ENCODE results near the gene YDJC. TPM values are rescaled to one million over a fixed set of nuclear protein-coding genes. Genes with fewer than 3 reads are reported as not detected.

The YDJC gene
- total and polyA plus RNA-seq, 2 of the 8 experiments (the other 6 are each of a cell fraction or from before 2014, with no cell fraction given): 36.7 to 45.2 TPM

DNA sequence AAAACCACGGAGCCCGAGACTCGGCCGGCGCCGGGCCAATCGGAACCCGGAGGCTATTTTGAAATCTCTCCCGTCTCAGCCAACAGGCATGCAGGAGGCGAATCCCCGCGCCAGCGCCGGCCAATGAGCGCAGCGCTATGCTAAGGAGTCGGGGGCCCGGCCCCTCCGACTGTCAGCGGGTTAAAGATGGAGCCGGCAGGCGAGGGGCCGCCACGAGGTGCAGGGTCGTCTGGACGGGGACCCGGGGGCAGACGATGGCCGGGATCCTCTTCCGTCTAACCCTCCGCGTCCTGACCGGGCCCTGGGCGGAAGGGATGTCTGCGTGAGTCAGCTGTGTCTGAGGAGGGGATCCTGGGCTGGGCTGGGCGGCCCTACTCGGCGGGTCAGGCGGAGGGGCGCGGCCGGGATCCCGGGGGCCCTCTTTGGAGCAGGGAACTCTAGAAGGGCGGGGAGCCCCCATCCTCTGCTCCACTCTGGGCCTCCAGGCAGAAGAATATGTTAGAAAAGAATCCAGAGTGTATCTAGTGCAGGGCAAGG, 22.3 kb upstream of the YDJC start (continued):
- TF ChIP-seq, protein P1, sequence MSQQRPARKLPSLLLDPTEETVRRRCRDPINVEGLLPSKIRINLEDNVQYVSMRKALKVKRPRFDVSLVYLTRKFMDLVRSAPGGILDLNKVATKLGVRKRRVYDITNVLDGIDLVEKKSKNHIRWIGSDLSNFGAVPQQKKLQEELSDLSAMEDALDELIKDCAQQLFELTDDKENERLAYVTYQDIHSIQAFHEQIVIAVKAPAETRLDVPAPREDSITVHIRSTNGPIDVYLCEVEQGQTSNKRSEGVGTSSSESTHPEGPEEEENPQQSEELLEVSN (IDR thresholded peaks at IDR 0.05): peak; percentile 74
- TF ChIP-seq, protein P2, sequence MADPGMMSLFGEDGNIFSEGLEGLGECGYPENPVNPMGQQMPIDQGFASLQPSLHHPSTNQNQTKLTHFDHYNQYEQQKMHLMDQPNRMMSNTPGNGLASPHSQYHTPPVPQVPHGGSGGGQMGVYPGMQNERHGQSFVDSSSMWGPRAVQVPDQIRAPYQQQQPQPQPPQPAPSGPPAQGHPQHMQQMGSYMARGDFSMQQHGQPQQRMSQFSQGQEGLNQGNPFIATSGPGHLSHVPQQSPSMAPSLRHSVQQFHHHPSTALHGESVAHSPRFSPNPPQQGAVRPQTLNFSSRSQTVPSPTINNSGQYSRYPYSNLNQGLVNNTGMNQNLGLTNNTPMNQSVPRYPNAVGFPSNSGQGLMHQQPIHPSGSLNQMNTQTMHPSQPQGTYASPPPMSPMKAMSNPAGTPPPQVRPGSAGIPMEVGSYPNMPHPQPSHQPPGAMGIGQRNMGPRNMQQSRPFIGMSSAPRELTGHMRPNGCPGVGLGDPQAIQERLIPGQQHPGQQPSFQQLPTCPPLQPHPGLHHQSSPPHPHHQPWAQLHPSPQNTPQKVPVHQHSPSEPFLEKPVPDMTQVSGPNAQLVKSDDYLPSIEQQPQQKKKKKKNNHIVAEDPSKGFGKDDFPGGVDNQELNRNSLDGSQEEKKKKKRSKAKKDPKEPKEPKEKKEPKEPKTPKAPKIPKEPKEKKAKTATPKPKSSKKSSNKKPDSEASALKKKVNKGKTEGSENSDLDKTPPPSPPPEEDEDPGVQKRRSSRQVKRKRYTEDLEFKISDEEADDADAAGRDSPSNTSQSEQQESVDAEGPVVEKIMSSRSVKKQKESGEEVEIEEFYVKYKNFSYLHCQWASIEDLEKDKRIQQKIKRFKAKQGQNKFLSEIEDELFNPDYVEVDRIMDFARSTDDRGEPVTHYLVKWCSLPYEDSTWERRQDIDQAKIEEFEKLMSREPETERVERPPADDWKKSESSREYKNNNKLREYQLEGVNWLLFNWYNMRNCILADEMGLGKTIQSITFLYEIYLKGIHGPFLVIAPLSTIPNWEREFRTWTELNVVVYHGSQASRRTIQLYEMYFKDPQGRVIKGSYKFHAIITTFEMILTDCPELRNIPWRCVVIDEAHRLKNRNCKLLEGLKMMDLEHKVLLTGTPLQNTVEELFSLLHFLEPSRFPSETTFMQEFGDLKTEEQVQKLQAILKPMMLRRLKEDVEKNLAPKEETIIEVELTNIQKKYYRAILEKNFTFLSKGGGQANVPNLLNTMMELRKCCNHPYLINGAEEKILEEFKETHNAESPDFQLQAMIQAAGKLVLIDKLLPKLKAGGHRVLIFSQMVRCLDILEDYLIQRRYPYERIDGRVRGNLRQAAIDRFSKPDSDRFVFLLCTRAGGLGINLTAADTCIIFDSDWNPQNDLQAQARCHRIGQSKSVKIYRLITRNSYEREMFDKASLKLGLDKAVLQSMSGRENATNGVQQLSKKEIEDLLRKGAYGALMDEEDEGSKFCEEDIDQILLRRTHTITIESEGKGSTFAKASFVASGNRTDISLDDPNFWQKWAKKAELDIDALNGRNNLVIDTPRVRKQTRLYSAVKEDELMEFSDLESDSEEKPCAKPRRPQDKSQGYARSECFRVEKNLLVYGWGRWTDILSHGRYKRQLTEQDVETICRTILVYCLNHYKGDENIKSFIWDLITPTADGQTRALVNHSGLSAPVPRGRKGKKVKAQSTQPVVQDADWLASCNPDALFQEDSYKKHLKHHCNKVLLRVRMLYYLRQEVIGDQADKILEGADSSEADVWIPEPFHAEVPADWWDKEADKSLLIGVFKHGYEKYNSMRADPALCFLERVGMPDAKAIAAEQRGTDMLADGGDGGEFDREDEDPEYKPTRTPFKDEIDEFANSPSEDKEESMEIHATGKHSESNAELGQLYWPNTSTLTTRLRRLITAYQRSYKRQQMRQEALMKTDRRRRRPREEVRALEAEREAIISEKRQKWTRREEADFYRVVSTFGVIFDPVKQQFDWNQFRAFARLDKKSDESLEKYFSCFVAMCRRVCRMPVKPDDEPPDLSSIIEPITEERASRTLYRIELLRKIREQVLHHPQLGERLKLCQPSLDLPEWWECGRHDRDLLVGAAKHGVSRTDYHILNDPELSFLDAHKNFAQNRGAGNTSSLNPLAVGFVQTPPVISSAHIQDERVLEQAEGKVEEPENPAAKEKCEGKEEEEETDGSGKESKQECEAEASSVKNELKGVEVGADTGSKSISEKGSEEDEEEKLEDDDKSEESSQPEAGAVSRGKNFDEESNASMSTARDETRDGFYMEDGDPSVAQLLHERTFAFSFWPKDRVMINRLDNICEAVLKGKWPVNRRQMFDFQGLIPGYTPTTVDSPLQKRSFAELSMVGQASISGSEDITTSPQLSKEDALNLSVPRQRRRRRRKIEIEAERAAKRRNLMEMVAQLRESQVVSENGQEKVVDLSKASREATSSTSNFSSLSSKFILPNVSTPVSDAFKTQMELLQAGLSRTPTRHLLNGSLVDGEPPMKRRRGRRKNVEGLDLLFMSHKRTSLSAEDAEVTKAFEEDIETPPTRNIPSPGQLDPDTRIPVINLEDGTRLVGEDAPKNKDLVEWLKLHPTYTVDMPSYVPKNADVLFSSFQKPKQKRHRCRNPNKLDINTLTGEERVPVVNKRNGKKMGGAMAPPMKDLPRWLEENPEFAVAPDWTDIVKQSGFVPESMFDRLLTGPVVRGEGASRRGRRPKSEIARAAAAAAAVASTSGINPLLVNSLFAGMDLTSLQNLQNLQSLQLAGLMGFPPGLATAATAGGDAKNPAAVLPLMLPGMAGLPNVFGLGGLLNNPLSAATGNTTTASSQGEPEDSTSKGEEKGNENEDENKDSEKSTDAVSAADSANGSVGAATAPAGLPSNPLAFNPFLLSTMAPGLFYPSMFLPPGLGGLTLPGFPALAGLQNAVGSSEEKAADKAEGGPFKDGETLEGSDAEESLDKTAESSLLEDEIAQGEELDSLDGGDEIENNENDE (IDR thresholded peaks at IDR 0.05; ENCODE audit: insufficient replicate concordance, low read length): no peak
- TF ChIP-seq CHD1 (IDR thresholded peaks at IDR 0.05; ENCODE audit: low read depth, low read length): no peak
- 0 out of 4 replicates have a peak, but pooled peaks of 1 of the 2 experiments have one; percentile 13 for TF ChIP-seq HDAC2 (IDR thresholded peaks at IDR 0.05; ENCODE audit: borderline replicate concordance in 1 of 2, low read depth in 2 of 2, low read length in 2 of 2)
- no peak for TF ChIP-seq EGR1 (IDR thresholded peaks at IDR 0.05; ENCODE audit: borderline replicate concordance, low read depth, low read length)
- TF ChIP-seq, protein P3, sequence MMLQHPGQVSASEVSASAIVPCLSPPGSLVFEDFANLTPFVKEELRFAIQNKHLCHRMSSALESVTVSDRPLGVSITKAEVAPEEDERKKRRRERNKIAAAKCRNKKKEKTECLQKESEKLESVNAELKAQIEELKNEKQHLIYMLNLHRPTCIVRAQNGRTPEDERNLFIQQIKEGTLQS (IDR thresholded peaks at IDR 0.05; ENCODE audit: insufficient read depth, low read depth, low read length): no peak
- no peak for TF ChIP-seq ASH2L (IDR thresholded peaks at IDR 0.05; ENCODE audit: low read length)
- peak; percentile 83 to 88; a peak in 2 of 4 replicates for TF ChIP-seq SIN3A (conservative IDR thresholded peaks at IDR 0.05 in 1 of 2, IDR thresholded peaks at IDR 0.05 in 1 of 2; ENCODE audit: low read depth in 1 of 2, low read length in 2 of 2)
- TF ChIP-seq SRF (IDR thresholded peaks at IDR 0.05; ENCODE audit: low read depth, low read length): no peak

All from H1 (cell line).